Stimulated activated CD8-positive, alpha-beta memory T cell treated with anti-CD3 and anti-CD28 coated beads, Interleukin-15, amount 100 ng/mL, for 24 hours (primary cell): ENCODE measurements around the gene CFAP74.
"Not testable (repeated sequence)": the region's sequence is repeated elsewhere in the genome, so short reads cannot be mapped to it uniquely, and the experiment has no call there.

Experiments used
- DNase-seq: peaks from one replicate; pipeline ENCODE4 v3.0.0-alpha.2; 2020; ENCODE audit warnings: low read depth

CFAP74 gene

GRCh38 chr1:1987142-1987510 is 16.5 kb downstream of the CFAP74 start:
- DNase-seq, result no peak

DNA sequence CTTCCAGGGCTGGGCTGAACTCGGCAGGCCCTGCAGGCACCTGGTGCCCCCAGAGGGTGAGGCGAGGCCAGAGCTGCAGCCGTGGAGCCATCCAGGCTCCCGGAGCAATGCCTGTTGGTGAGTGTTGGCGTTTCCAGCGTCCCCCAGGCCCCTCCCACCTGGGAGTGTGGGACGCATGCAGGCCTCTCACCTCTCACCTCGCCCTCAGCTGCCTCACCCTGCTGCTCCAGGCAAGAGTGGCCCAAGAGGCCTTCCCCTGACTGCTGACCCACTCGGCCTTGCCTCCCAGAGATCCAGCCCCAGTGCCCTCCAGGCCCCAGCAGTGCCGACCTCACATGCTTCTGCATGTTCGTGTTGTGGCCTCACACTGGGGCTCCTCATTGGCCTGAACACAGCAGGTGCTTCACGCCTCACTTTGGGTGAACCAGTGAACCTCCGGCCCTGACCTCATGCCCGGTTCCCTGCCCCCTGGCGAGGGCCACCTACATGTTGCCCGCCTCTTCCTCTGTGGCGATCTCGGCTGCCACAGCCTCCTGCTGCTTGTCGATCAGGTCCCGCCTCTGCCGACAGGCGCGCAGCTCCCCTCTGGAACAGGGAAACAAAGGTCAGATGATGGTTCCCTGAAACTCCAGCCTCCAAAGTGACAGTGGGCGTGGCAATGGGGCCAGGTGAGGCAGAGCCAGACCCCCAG is 17.0 kb downstream of the CFAP74 start:
- no peak for DNase-seq

GRCh38 chr1:1985375-1986050 is 18.1 kb downstream of the CFAP74 start:
- DNase-seq, result no peak

DNA sequence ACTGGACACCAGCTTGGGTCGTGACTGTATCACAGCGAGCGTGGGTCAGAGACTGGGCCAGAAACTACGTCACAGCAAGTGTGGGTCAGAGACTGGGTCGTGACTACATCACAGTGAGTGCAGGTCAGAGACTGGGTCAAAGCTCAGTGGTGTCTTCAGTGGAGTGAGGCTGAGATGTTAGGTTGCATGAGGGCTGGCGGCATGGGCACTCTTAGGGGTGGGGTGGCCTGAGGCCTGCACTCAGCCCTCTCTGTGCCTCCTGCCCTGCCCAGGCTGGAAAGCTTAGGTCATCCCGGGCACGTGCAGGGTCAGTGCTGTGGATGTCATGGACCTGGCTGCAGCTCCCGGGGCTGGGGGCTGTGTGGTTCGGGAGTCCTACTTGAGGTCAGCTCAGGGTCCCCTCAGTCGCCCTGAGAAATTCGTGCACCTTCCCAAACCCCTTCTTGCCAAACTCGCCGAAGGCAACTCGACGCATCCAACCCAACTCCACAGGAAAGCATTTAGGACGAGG is 19.0 kb downstream of the CFAP74 start:
- DNase-seq, result no peak

GRCh38 chr1:1982379-1983232 is 21.0 kb downstream of the CFAP74 start:
- DNase-seq, result no peak

GRCh38 chr1:1981631-1982327 is 21.8 kb downstream of the CFAP74 start:
- DNase-seq, result not testable (repeated sequence)

DNA sequence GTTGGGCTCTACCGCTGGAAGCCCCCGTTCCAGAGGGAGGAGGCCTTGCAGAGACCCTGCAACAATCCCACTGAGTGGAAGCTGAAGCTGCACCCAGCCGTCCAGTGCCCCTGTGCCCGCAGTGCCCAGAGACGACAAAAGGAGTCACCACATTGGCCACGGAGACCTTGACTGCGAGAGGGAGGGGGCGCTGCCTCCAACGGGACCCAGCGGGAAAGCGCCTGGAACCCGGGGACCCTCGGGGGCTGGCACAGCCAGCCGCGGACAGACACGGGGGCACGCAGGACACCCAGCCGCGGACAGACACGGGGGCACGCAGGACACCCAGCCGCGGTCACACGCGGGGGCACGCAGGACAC is 22.5 kb downstream of the CFAP74 start:
- DNase-seq, result no peak

GRCh38 chr1:1980467-1981141 is 23.0 kb downstream of the CFAP74 start:
- DNase-seq, result no peak

DNA sequence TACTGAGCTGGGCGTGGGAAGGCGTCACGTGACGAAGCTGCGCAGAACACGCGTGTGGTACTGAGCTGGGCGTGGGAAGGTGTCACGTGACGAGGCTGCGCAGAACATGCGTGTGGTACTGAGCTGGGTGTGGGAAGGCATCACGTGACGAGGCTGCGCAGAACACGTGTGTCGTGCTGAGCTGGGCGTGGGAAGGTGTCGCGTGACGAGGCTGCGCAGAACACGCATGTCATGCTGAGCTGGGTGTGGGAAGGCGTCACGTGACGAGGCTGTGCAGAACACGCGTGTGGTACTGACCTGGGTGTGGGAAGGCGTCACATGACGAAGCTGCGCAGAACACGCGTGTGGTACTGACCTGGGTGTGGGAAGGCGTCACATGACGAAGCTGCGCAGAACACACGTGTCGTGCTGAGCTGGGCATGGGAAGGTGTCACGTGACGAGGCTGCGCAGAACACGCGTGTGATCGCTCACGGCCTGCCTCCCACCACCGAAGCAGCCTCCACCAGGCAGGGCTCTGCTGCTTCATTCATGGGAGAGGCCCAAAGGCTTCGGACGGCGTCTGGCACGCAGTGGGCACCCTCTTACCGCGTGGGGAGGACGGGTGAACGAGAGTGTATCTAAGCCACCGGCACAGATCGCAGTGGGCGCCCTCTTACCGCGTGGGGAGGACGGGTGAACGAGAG is 24.0 kb downstream of the CFAP74 start:
- DNase-seq, result no peak

GRCh38 chr1:1978690-1979481 is 24.7 kb downstream of the CFAP74 start:
- DNase-seq, result not testable (repeated sequence)

DNA sequence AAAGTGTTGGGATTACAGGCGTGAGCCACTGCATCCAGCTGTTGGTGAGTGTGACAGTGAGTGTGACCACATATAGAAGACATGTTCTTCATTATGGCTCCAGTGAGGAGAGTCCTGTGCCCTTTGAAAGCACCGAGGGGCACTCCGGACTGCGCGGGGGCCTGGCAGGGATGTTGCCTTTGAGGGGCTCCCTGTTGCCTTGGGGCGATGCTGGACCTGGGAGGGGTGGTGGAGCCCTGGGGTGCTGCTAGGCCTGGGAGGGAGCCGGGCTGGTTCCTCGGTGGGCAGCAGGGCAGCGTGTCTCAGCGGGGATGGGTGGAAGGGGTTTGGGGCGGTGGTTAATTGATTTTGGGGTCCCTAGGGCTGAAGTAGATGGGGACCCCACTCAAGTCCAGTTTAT is 25.5 kb downstream of the CFAP74 start:
- no peak for DNase-seq

GRCh38 chr1:1976031-1976430 is 27.6 kb downstream of the CFAP74 start:
- no peak for DNase-seq

- no peak for DNase-seq
These were observed 28.1 kb downstream of the CFAP74 start for GRCh38 chr1:1975535-1975934.

- no peak for DNase-seq
These were observed 28.8 kb downstream of the CFAP74 start for GRCh38 chr1:1974834-1975233.

DNA sequence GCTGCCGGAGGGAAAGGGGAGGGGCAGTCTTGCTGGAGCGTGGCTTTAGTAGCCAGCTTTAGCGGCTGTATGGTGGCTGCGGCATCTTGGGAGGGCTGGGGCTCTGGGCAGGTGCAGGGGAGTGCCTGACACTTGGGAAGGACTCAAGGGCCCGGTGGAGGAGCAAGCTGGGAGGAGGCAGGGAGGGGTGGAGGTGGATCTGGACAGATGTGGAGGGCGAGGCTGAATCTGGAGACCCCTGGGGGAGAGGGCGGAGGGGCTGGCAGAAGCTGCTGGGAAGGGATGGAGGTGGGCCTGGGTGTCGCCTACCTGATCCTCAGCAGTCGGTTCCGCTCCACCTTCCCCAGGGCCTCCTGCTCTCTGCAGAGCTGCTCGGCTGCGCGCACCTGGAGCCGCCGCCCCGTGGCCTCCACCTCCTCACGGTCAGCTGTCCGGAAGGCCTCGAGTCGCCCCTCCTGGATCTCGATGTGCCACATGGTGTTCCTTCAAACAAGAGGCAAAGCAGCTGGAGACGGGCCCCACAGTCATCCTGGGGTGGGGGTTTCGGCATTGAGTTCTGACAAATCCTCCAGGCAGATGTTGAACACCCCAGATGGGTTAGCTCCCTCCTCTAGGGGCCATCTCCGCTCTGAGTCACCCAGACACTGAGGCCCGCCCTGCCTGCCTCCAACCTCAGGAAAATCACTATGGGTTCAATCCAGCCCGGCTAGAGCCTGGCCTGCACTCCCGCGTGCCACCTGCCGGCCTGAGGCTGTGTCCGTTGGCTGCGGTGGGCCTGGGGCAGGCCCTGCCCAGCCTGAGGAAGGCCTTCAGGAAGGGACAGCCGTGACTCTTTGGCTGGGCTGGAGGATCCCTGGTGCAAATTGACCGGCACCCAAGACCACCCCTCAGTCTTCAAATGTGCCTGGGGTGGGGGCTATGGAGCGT is 29.6 kb downstream of the CFAP74 start:
- DNase-seq, result no peak

DNA sequence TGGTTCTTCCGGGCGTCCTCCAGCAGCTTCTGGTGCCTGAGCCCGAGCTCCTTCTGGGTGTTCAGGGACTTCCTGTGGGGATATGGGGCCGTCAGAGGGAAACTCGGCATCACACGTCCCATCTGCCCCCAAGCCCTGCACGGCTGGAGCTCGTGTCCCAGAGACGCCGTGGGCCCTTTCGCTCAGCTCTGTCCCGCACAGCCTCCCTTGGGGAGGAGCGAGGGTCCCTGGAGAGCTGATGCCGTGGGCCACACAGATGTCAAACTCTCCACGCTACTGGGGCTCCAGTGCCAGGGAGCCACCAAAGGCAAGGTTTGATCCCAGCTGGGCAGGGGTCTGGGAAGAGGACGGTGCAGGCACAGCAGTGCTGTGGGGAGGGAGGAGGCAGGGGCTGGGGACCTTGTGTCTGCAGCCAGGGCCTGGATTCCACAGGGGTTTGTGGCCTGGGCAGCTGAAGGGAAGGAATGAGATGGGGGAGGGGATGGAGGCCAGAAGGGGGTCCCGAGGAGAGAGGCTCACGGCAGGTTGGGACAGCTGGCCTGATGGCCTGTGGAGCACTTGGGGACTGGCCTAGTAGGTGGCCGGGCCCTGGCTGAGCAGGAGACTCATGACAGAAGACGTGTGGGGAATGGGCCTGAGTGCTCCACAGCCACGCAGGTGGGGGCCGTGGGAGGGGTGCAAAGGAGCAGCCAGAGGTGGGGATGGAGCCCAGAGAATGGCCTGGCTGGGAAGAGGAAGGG is 30.4 kb downstream of the CFAP74 start:
- DNase-seq, result no peak

- no peak for DNase-seq
These were observed 31.9 kb downstream of the CFAP74 start for GRCh38 chr1:1971688-1972087.

DNA sequence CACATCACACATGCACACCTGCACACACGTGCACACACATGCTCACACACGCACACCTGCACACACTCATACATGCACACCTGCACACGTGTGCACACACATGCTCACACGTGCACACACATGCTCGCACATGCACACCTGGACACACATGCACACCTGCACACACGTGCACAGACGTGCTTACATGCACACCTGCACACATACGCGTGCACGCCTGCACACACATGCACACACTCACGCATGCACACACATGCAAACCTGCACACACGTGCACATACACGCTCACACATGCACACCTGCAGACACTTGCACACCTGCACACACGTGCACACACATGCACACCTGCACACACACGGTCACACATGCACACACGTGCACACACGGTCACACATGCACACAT is 32.6 kb downstream of the CFAP74 start:
- DNase-seq, result no peak
